Endothelial cell of umbilical vein (primary cell): ENCODE data around the gene CCRL2. TPM values are rescaled to one million over a fixed set of nuclear protein-coding genes. Genes with fewer than 3 reads are reported as not detected.

Experiments used
- BruUV-seq: library from RNA; stranded (reverse); fragments of 400-500 nt; replicated peaks from 2 replicates; lab custom pipeline; 2021; lab: Mats Ljungman, UMichigan
- CTCF ChIA-PET: fragments of 300-600, 350-600 bp; sonication (Branson Sonifier 250); formaldehyde crosslinking; loops from one replicate; lab custom pipeline; 2021; ENCODE audit warnings: antibody characterized with exemption, inconsistent platforms; lab: Charles Lee
- POLR2A ChIA-PET: fragments of 300-600, 350-600 bp; sonication (Branson Sonifier 250); formaldehyde crosslinking; loops from one replicate; lab custom pipeline; 2021; ENCODE audit warnings: antibody characterized with exemption, inconsistent platforms; lab: Charles Lee
- DNase-seq: peaks from one replicate; pipeline ENCODE4 v3.0.0-alpha.2; 2011; ENCODE audit warnings: low read depth, low spot score
- FAIRE-seq: peaks from 2 replicates; lab custom pipeline; 2011; peaks lifted over from hg19 to GRCh38; lab: Jason Lieb, UNC
- H2AFZ ChIP-seq: 2 replicates; pipeline ENCODE4 v1.6.0; 2012; ENCODE audit warnings: low read depth, low read length, control low read depth, inconsistent platforms
- H3K27ac ChIP-seq: 2 replicates; pipeline ENCODE4 v1.5.1; 2011; ENCODE audit warnings: low read depth, mild to moderate bottlenecking, control low read depth, low read length, moderate library complexity; ENCODE audit not compliant: insufficient read depth
- H3K27me3 ChIP-seq, 2 experiments: 2 replicates each; pipeline versions ENCODE4 v1.6.0 to v1.6.1; 2011; ENCODE audit warnings: low read length in 2 of 2, mixed read lengths in 1 of 2; ENCODE audit not compliant: control insufficient read depth in 2 of 2, insufficient read depth in 2 of 2
- H3K36me3 ChIP-seq, 2 experiments: 2 replicates in 1 of 2; 3 replicates in 1 of 2; pipeline ENCODE4 v1.5.1; 2011; ENCODE audit warnings: low read length in 2 of 2, mild to moderate bottlenecking in 1 of 2, moderate library complexity in 1 of 2; ENCODE audit not compliant: control insufficient read depth in 2 of 2, insufficient read depth in 2 of 2; ENCODE audit errors: extremely low read depth in 1 of 2
- H3K4me1 ChIP-seq: 3 replicates; pipeline ENCODE4 v1.5.1; 2011; ENCODE audit warnings: mild to moderate bottlenecking, low read length; ENCODE audit not compliant: control insufficient read depth, insufficient read depth; ENCODE audit errors: extremely low read depth
- H3K4me2 ChIP-seq: 2 replicates; pipeline ENCODE4 v1.6.1; 2011; ENCODE audit warnings: low read length, control low read depth, mixed read lengths; ENCODE audit not compliant: insufficient read depth
- H3K4me3 ChIP-seq, 3 experiments: fragments of 200-600 bp in 1 of 3; sonication (generic), shearing (Covaris generic) in 1 of 3; replicated peaks in 1 of 3; 2 replicates each; pipeline ENCODE4 v1.5.1; 2011 to 2016; ENCODE audit warnings: control low read depth in 3 of 3, low read length in 3 of 3, mild to moderate bottlenecking in 2 of 3, inconsistent platforms in 1 of 3, low read depth in 1 of 3, moderate library complexity in 1 of 3; ENCODE audit not compliant: insufficient read depth in 1 of 3
- H3K79me2 ChIP-seq: 2 replicates; pipeline ENCODE4 v1.6.0; 2012; ENCODE audit warnings: low read length, inconsistent platforms; ENCODE audit not compliant: control insufficient read depth, insufficient read depth
- H3K9ac ChIP-seq: replicated peaks from 2 replicates; pipeline ENCODE3; 2011; ENCODE audit warnings: low read length, control low read depth; ENCODE audit not compliant: insufficient read depth; ENCODE audit errors: extremely low read depth
- H3K9me1 ChIP-seq: replicated peaks from 3 replicates; pipeline ENCODE4 v1.6.0; 2011; ENCODE audit warnings: mild to moderate bottlenecking, low read length; ENCODE audit not compliant: control insufficient read depth, insufficient read depth; ENCODE audit errors: extremely low read depth
- H3K9me3 ChIP-seq: replicated peaks from 2 replicates; pipeline ENCODE4 v1.5.1; 2012; ENCODE audit warnings: low read length, inconsistent platforms; ENCODE audit not compliant: control insufficient read depth, insufficient read depth
- H4K20me1 ChIP-seq: replicated peaks from 2 replicates; pipeline ENCODE3; 2011; ENCODE audit warnings: mild to moderate bottlenecking, low read length; ENCODE audit not compliant: control insufficient read depth, insufficient read depth; ENCODE audit errors: extremely low read depth
- EZH2 ChIP-seq: IDR thresholded peaks from 2 replicates; pipeline ENCODE4 v1.6.1; 2012; ENCODE audit warnings: borderline replicate concordance, low read depth, mild to moderate bottlenecking, moderate library complexity, low read length, inconsistent platforms; ENCODE audit not compliant: severe bottlenecking
- FOS ChIP-seq: IDR thresholded peaks from 2 replicates; pipeline ENCODE4 v1.6.1; 2011; ENCODE audit warnings: mild to moderate bottlenecking, low read length, moderate library complexity, borderline replicate concordance; ENCODE audit not compliant: insufficient read depth
- GATA2 ChIP-seq: IDR thresholded peaks from 2 replicates; pipeline ENCODE4 v1.7.0; 2011; ENCODE audit warnings: low read depth, mild to moderate bottlenecking, moderate library complexity, mixed read lengths, low read length; ENCODE audit not compliant: insufficient read length, insufficient read depth
- JUN ChIP-seq: IDR thresholded peaks from 2 replicates; pipeline ENCODE4 v1.6.1; 2011; ENCODE audit warnings: borderline replicate concordance, low read depth; ENCODE audit not compliant: insufficient read length, insufficient read depth
- MAX ChIP-seq: IDR thresholded peaks from 2 replicates; pipeline ENCODE4 v1.6.1; 2011; ENCODE audit not compliant: insufficient read depth, insufficient read length
- MYC ChIP-seq: IDR thresholded peaks from one replicate; pipeline ENCODE4 v1.6.1; 2011; ENCODE audit warnings: mild to moderate bottlenecking, low read depth, low read length
- POLR2A ChIP-seq: IDR thresholded peaks from 2 replicates; pipeline ENCODE4 v1.6.1; 2012; ENCODE audit warnings: low read depth, mild to moderate bottlenecking, control low read depth, low read length
- POLR2AphosphoS5 ChIP-seq: IDR thresholded peaks from 2 replicates; pipeline ENCODE4 v1.6.1; 2012; ENCODE audit warnings: low read depth, mild to moderate bottlenecking, control low read depth, low read length, moderate library complexity; ENCODE audit not compliant: insufficient read depth
- dilution Hi-C: fragments of 300-500 bp; cut with MboI; formaldehyde crosslinking; loops from one replicate; pipeline ENCODE4 v1.15.0; 2019; ENCODE audit warnings: low sequenced_read_pairs; ENCODE audit not compliant: extremely low pct_ligation_motif_present
- intact Hi-C: fragments of 100-400 bp; cut with micrococcal nuclease; formaldehyde crosslinking; loops from one replicate; pipeline ENCODE4 v1.10.0; 2022
- polyA plus RNA-seq, 4 experiments: library from polyadenylated mRNA; depleted of rRNA in 3 of 4; stranded (reverse) in 3 of 4; unstranded in 1 of 4; fragments of >200 nt; gene quantifications; 2 replicates each; pipeline versions ENCODE4 v1.2.1 to v1.2.3, GENCODE V29; 2011 to 2012; ENCODE audit warnings: missing spikeins in 1 of 4
- total RNA-seq: library from RNA; stranded (reverse); gene quantifications from 2 replicates; pipeline ENCODE4 v1.2.3, GENCODE V29; 2021
- TF ChIP-seq, protein P1 (sequence below), 2 donors: IDR thresholded peaks; 1 replicate in 1 of 2; 2 replicates in 1 of 2; pipeline ENCODE4 v1.5.1; 2011; ENCODE audit warnings: low read length in 2 of 2, mild to moderate bottlenecking in 2 of 2, moderate library complexity in 2 of 2, control low read depth in 1 of 2, inconsistent platforms in 1 of 2, low read depth in 1 of 2; ENCODE audit not compliant: insufficient read depth in 1 of 2; ENCODE audit errors: extremely low read depth in 1 of 2

Gene CCRL2
- total and polyA plus RNA-seq, 2 donors (not counting 3 experiments of a cell fraction or from before 2014, with no cell fraction given), result 6.4 to 6.6 TPM

GRCh38 chr3:46399098-46399497 lies 8.0 kb upstream of the CCRL2 start:
- TF ChIP-seq MYC (no peak), POLR2AphosphoS5 (no peak), POLR2A (no peak), FOS (no peak), EZH2 (no peak), MAX (no peak), JUN (no peak), GATA2 (no peak)
- TF ChIP-seq, protein P1, sequence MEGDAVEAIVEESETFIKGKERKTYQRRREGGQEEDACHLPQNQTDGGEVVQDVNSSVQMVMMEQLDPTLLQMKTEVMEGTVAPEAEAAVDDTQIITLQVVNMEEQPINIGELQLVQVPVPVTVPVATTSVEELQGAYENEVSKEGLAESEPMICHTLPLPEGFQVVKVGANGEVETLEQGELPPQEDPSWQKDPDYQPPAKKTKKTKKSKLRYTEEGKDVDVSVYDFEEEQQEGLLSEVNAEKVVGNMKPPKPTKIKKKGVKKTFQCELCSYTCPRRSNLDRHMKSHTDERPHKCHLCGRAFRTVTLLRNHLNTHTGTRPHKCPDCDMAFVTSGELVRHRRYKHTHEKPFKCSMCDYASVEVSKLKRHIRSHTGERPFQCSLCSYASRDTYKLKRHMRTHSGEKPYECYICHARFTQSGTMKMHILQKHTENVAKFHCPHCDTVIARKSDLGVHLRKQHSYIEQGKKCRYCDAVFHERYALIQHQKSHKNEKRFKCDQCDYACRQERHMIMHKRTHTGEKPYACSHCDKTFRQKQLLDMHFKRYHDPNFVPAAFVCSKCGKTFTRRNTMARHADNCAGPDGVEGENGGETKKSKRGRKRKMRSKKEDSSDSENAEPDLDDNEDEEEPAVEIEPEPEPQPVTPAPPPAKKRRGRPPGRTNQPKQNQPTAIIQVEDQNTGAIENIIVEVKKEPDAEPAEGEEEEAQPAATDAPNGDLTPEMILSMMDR (IDR thresholded peaks at IDR 0.05; ENCODE audit: extremely low read depth in 1 of 2, insufficient read depth in 1 of 2, low read depth in 1 of 2, low read length in 2 of 2), result no peak
- H2AFZ ChIP-seq, result peak overlapping the region; percentile 55
- H4K20me1 ChIP-seq, result no peaks in the 10 kb centered on the region
- H3K4me2 ChIP-seq, result no peak overlapping the region
- no TSS peak for BruUV-seq
- FAIRE-seq (no peak), DNase-seq (no peak)
- H3K79me2 ChIP-seq, result no peaks in the 10 kb centered on the region
- intact Hi-C loops, result no loop called here
- no peaks in the 10 kb centered on the region for H3K9me1 ChIP-seq
- ChIA-PET CTCF (interaction anchor here (1.3 to 3.8 kb wide), 3 partner anchors 12 to 89 kb away, joined by 3 to 13 read pairs (median 4); no protein-coding TSS in a partner anchor), POLR2A (no interaction called here)
- no peak overlapping the region for H3K9ac ChIP-seq
- H3K27ac ChIP-seq, result no peak overlapping the region
- H3K4me1 ChIP-seq, result peaks cover 12% of the 10 kb centered on the region
- H3K27me3 ChIP-seq, result no peaks in the 10 kb centered on the region
- H3K4me3 ChIP-seq, result no peak overlapping the region
- no peaks in the 10 kb centered on the region for H3K9me3 ChIP-seq
- no peaks in the 10 kb centered on the region for H3K36me3 ChIP-seq
- dilution Hi-C loops, result no loop called here
